Lung (tissue), 12 donors: Measurements from ENCODE around the gene WASF2. TPM values are rescaled to one million over a fixed set of nuclear protein-coding genes. Genes with fewer than 3 reads are reported as not detected.
A peak's percentile ranks its signal among the peaks of the same experiment; 100 is the strongest.

Experiments
- ATAC-seq: fragments of 200-7000 bp; cut with Tn5 transposase; one replicate; pipeline ENCODE4 v1.9.1; 2020; ENCODE audit warnings: moderate number of reproducible peaks; ENCODE audit not compliant: insufficient read depth, low FRiP score
- DNase-seq, 3 donors: peaks; one replicate each; pipeline ENCODE4 v3.0.0-alpha.2; 2013 to 2017
- H3K27ac ChIP-seq, 2 donors: one replicate each; pipeline ENCODE4 v1.5.1; 2013; ENCODE audit warnings: mild to moderate bottlenecking in 2 of 2, moderate library complexity in 2 of 2, control low read depth in 1 of 2, inconsistent platforms in 1 of 2, low read depth in 1 of 2, low read length in 1 of 2
- H3K27me3 ChIP-seq, 3 donors: one replicate each; pipeline ENCODE4 v1.5.1; 2013; ENCODE audit warnings: low read length in 2 of 3; ENCODE audit not compliant: control insufficient read depth in 3 of 3, insufficient read depth in 3 of 3
- H3K36me3 ChIP-seq, 4 donors: one replicate each; pipeline ENCODE4 v1.5.1; 2013; ENCODE audit warnings: low read length in 4 of 4, mild to moderate bottlenecking in 1 of 4, moderate library complexity in 1 of 4; ENCODE audit not compliant: control insufficient read depth in 4 of 4, insufficient read depth in 4 of 4
- H3K4me1 ChIP-seq, 5 donors: one replicate each; pipeline ENCODE4 v1.5.1; 2013; ENCODE audit warnings: low read length in 5 of 5, mild to moderate bottlenecking in 2 of 5, moderate library complexity in 1 of 5; ENCODE audit not compliant: control insufficient read depth in 5 of 5, insufficient read depth in 5 of 5
- H3K4me3 ChIP-seq: one replicate; pipeline ENCODE4 v1.5.1; 2013; ENCODE audit warnings: mild to moderate bottlenecking, control low read depth, moderate library complexity
- H3K9ac ChIP-seq, 2 donors: one replicate each; pipeline ENCODE4 v1.5.1; 2013; ENCODE audit warnings: low read length in 2 of 2, control low read depth in 1 of 2; ENCODE audit not compliant: insufficient read depth in 1 of 2
- H3K9me3 ChIP-seq, 4 donors: one replicate each; pipeline ENCODE4 v1.5.1; 2013; ENCODE audit warnings: low read length in 3 of 4, mild to moderate bottlenecking in 1 of 4, moderate library complexity in 1 of 4; ENCODE audit not compliant: control insufficient read depth in 4 of 4, insufficient read depth in 3 of 4
- WGBS, 2 donors: extraction: QIAGEN DNeasy Blood & Tissue Kit; methylation state at CpG; one replicate each; pipeline ENCODE4 v1.1.7; 2013; 5-methylcytosine and 5-hydroxymethylcytosine counted together
- polyA plus RNA-seq, 2 donors: library from polyadenylated mRNA; stranded (reverse); fragments of 200-250 nt; gene quantifications; one replicate each; pipeline ENCODE4 v1.2.1, GENCODE V29; 2013
- total RNA-seq, 2 donors: library from RNA; depleted of rRNA in 1 of 2; stranded (reverse); fragments of >200 nt in 1 of 2; gene quantifications; one replicate each; pipeline ENCODE4 v1.2.1, GENCODE V29; 2014 to 2021
- TF ChIP-seq, protein P1 (sequence below): IDR thresholded peaks from 2 replicates; pipeline ENCODE4 v1.5.1; 2012; ENCODE audit warnings: mild to moderate bottlenecking; ENCODE audit errors: control extremely low read depth, extremely low read depth
- donor health status: control.
- donor health status: control.
- donor health status: Bipolar disorder and iron deficiency.
- donor health status: healthy.
- donor health status: DM: yes; HTN: yes; CAD: no.

WASF2 gene
- total and polyA plus RNA-seq, 4 donors = 27.3 to 136 (median 49.5) TPM

DNA sequence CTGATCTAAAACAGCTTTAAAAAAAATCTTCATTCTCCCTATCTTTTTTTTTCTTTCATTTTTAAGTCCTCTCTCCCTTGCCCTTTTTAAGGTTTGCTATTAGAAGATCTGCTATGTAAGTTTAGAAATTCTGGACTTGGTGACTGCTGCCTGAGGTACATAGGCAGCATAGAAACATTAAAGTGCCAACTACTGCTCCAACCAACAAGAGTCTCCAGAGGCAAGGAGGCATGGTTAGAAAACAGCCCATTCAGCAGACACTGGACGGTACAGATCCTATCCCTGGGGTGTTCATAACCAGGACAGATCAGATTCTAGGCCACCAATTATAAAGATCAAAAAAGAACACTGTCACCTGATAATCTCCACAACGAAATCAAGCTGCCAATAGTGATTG, 60.9 kb downstream of the WASF2 start:
- TF ChIP-seq, protein P1, sequence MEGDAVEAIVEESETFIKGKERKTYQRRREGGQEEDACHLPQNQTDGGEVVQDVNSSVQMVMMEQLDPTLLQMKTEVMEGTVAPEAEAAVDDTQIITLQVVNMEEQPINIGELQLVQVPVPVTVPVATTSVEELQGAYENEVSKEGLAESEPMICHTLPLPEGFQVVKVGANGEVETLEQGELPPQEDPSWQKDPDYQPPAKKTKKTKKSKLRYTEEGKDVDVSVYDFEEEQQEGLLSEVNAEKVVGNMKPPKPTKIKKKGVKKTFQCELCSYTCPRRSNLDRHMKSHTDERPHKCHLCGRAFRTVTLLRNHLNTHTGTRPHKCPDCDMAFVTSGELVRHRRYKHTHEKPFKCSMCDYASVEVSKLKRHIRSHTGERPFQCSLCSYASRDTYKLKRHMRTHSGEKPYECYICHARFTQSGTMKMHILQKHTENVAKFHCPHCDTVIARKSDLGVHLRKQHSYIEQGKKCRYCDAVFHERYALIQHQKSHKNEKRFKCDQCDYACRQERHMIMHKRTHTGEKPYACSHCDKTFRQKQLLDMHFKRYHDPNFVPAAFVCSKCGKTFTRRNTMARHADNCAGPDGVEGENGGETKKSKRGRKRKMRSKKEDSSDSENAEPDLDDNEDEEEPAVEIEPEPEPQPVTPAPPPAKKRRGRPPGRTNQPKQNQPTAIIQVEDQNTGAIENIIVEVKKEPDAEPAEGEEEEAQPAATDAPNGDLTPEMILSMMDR = no peak
- DNase-seq (no peak), ATAC-seq (no peak)
- peaks cover 11 to 50% (median 16%) of the 10 kb centered on the region in 5 donors for H3K4me1 ChIP-seq
- H3K9ac ChIP-seq = no peak overlapping the region
- H3K27ac ChIP-seq = peak overlapping the region; percentile 85 to 90
- no peak overlapping the region for H3K4me3 ChIP-seq
- H3K36me3 ChIP-seq = peaks cover 7 to 19% (median 12%) of the 10 kb centered on the region in 4 donors
- WGBS, 2 donors = 25 to 32% methylated on average over 2 of the region's 2 CpGs
- no peaks in the 10 kb centered on the region for H3K9me3 ChIP-seq
- no peaks in the 10 kb centered on the region for H3K27me3 ChIP-seq

DNA sequence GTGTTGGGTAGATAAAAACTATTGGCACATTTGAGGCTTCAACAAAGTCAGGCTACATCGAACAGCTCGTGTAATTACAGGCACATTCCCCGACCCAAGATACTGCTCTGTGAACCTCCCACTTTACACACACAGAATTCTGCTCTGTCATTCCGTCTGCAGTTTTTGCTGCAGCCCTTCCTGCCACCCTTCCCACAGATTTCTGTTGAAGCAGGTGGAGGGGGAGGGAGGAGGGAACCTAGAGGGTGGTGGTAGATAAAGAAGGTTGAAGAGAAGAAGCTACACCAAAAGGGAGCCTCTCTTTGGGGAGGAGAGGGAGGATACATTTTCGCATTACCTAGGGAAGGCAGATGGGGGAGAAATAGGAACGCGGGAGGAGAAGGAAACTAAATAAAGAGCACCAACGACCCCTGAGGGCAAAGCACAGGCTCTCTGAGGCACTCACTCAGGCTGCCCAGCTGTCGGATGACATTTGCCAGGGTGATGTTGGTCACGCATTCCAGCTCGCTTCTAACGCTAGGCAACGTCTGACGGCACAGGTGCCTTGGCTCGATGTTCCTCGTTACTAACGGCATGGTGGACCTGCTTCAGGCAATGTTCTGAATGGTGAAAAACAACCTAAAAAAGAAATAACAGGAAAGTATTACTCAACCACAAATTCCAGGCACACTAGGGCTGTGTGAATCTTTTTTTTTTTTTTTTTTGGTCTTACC, 61.5 kb downstream of the WASF2 start:
- Histone ChIP-seq H3K4me3 (no peak overlapping the region), H3K36me3 (peaks cover 7 to 19% (median 12%) of the 10 kb centered on the region in 4 donors), H3K4me1 (peaks cover 11 to 49% (median 16%) of the 10 kb centered on the region in 5 donors), H3K9ac (no peak overlapping the region), H3K27ac (peak overlapping the region; percentile 69 to 85), H3K27me3 (no peaks in the 10 kb centered on the region), H3K9me3 (no peaks in the 10 kb centered on the region)
- DNase-seq (no peak), ATAC-seq (no peak)
- TF ChIP-seq, protein P1 = no peak
- WGBS, 2 donors = 11 to 27% methylated on average over 15 to 17 of the region's 17 CpGs

DNA sequence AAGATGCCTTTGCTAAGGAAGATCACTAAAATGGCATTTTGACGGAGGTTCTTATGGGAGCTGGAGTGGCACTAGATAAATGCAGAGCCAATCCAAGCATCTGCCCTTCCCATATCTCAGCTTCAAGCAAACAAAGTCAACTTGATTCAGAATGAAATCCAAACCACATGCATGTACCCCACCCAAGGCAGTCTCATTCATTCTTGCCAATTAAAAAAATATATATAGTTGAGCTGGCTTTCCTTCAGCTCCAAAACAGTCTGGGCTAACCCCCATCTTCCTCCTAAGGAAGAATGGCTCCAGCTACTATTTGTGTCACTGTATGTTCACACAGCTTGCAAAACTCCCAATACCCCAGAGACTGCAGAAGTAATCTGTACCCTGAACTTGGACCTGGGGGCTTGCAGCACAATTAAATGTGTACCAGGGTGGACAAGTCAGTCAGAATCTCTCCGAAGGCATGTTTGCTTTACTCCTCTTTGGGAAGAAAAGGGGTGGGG, 62.1 kb downstream of the WASF2 start:
- H3K9me3 ChIP-seq = no peaks in the 10 kb centered on the region
- no peak overlapping the region for H3K9ac ChIP-seq
- H3K27me3 ChIP-seq = no peaks in the 10 kb centered on the region
- DNase-seq = no peak
- TF ChIP-seq, protein P1 = no peak
- no peak overlapping the region for H3K4me3 ChIP-seq
- ATAC-seq = no peak
- peaks cover 7 to 19% (median 12%) of the 10 kb centered on the region in 4 donors for H3K36me3 ChIP-seq
- peaks cover 11 to 43% (median 16%) of the 10 kb centered on the region in 5 donors for H3K4me1 ChIP-seq
- 37% methylated on average over 2 of the region's 2 CpGs for WGBS, 2 donors
- peak overlapping the region; percentile 71 to 84 for H3K27ac ChIP-seq
